ENCODE results near the gene EPHA3.
A peak's percentile ranks its signal among the peaks of the same experiment; 100 is the strongest.

DNA sequence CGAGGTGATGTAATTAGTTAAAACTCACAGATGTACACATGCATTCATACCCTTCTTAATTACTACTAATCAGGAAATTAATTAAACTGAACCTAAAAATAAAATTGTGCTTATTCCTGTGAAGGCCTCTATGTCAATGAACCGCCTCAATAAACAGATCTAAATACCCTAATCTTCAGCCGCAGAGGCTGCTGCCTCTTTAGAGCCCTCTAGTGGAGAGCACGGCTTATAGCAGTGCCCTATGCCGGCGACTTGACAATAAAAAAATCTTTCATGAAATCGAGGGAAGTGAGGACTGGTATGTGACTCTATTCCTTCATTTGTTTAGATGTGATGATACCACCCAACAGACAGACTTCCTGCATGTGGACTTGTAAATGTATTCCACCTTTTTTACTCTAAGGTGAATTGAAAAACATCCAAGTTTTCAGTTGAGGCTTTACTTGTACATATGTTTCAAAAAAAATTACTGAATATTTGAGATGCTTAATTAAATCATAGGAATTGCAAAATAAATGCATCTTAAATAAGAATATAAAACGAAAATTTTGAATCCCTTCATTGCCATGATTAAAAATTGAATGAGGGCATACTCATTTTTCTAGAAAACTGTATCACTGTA lies 8.3 kb upstream of the EPHA3 start:
- TF ChIP-seq, protein P1, sequence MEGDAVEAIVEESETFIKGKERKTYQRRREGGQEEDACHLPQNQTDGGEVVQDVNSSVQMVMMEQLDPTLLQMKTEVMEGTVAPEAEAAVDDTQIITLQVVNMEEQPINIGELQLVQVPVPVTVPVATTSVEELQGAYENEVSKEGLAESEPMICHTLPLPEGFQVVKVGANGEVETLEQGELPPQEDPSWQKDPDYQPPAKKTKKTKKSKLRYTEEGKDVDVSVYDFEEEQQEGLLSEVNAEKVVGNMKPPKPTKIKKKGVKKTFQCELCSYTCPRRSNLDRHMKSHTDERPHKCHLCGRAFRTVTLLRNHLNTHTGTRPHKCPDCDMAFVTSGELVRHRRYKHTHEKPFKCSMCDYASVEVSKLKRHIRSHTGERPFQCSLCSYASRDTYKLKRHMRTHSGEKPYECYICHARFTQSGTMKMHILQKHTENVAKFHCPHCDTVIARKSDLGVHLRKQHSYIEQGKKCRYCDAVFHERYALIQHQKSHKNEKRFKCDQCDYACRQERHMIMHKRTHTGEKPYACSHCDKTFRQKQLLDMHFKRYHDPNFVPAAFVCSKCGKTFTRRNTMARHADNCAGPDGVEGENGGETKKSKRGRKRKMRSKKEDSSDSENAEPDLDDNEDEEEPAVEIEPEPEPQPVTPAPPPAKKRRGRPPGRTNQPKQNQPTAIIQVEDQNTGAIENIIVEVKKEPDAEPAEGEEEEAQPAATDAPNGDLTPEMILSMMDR (conservative IDR thresholded peaks at IDR 0.05; ENCODE audit: low read depth, low read length), result peak; percentile 98
- TF ChIP-seq EZH2 (IDR thresholded peaks at IDR 0.05; ENCODE audit: borderline replicate concordance, low read depth, low read length, poor library complexity, severe bottlenecking), result no peak

Measured in A673 (cell line).